H1 (cell line): Measurements from ENCODE around the gene E2F8. TPM values are rescaled to one million over a fixed set of nuclear protein-coding genes. Genes with fewer than 3 reads are reported as not detected.

Source experiments
- CBX8 ChIP-seq: fragments of 300-800, 300-1000 bp; sonication (generic); IDR thresholded peaks from 2 replicates; pipeline ENCODE4 v1.7.1; 2016; ENCODE audit warnings: low read depth, low read length, borderline replicate concordance
- FOSL1 ChIP-seq: IDR thresholded peaks from 2 replicates; pipeline ENCODE4 v1.6.1; 2011; ENCODE audit warnings: mild to moderate bottlenecking, low read depth, low read length, moderate library complexity; ENCODE audit not compliant: insufficient read depth
- SP2 ChIP-seq: IDR thresholded peaks from 2 replicates; pipeline ENCODE4 v1.6.1; 2012; ENCODE audit warnings: mild to moderate bottlenecking, low read length, inconsistent platforms
- TBP ChIP-seq: IDR thresholded peaks from 2 replicates; pipeline ENCODE4 v1.6.1; 2011; ENCODE audit warnings: low read depth, low read length, improper control_type of control experiment
- polyA plus RNA-seq, 7 experiments: library from polyadenylated mRNA; depleted of rRNA in 3 of 7; stranded (reverse) in 5 of 7; unstranded in 2 of 7; fragments of >200 nt in 5 of 7; fragments of 200-250 nt in 2 of 7; gene quantifications; 1 replicate in 5 of 7; 2 replicates in 1 of 7; 4 replicates in 1 of 7; pipeline versions ENCODE4 v1.2.1 to v1.2.3, GENCODE V29; 2011 to 2013; ENCODE audit warnings: missing spikeins in 2 of 7, mixed read lengths in 2 of 7
- total RNA-seq: library from RNA; stranded (reverse); fragmentation: NEBNext Ultra II Directional; extraction: Animal tissue kit (Norgen Biotek cat#: 25700); gene quantifications from 2 replicates; pipeline ENCODE4 v1.2.1, GENCODE V29; 2021

E2F8 gene
- total and polyA plus RNA-seq, 2 of the 8 experiments (the other 6 are each of a cell fraction or from before 2014, with no cell fraction given) = 5.4 to 11.4 TPM

DNA sequence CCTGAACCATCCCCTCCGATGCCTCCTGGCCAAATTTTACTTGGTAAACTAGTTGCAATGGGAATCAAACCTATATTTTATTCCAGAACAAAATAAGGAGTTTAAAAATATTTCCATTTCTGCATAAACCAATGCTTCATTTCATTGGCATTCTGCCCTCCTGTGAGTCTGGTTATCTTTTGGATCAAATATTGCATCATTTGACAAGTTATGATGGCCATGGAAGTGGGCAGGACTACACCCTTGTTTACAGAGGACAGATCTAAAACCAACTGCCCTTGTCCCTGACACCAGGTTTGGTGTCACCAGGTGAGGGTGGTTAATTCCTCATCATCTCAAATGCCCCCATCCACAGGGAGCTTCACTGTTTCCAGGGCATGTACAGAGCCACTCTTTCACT, 28.2 kb upstream of the E2F8 start (continued):
- no peak for TF ChIP-seq SP2
- TF ChIP-seq FOSL1 = no peak
- TF ChIP-seq CBX8 = no peak
- no peak for TF ChIP-seq TBP
- TF ChIP-seq, all 59 proteins: peak for 0
